HCT116 (cell line): Measurements from ENCODE around the gene ASPN.

ENCODE experiments used
- EZH2 ChIP-seq: fragments of 200-600 bp; sonication (generic); IDR thresholded peaks from 2 replicates; pipeline ENCODE4 v1.6.1; 2017; ENCODE audit warnings: antibody characterized with exemption, mixed run types
- POLR2AphosphoS5 ChIP-seq: IDR thresholded peaks from 2 replicates; pipeline ENCODE4 v1.6.1; 2011; ENCODE audit warnings: mild to moderate bottlenecking, low read depth, low read length, moderate library complexity
- REST ChIP-seq: IDR thresholded peaks from 2 replicates; pipeline ENCODE4 v1.6.1; 2012; ENCODE audit warnings: low read depth
- ZFX ChIP-seq: fragments of 450-650 bp; IDR thresholded peaks from 2 replicates; pipeline ENCODE4 v1.6.1; 2017
- TF ChIP-seq, protein P1 (sequence below): IDR thresholded peaks from 2 replicates; pipeline ENCODE4 v1.6.1; 2012
- TF ChIP-seq, protein P2 (sequence below), 3 experiments: fragments of 200-600 bp in 1 of 3; sonication (generic) in 1 of 3; IDR thresholded peaks in 2 of 3; conservative IDR thresholded peaks in 1 of 3; 2 replicates each; pipeline ENCODE4 v1.5.1; 2012 to 2017; ENCODE audit warnings: low read depth in 2 of 3, low read length in 2 of 3, antibody characterized with exemption in 1 of 3, borderline replicate concordance in 1 of 3, control low read depth in 1 of 3, mild to moderate bottlenecking in 1 of 3, mixed read lengths in 1 of 3, mixed run types in 1 of 3, moderate library complexity in 1 of 3; ENCODE audit not compliant: insufficient read depth in 1 of 3

- TF ChIP-seq, protein P1, sequence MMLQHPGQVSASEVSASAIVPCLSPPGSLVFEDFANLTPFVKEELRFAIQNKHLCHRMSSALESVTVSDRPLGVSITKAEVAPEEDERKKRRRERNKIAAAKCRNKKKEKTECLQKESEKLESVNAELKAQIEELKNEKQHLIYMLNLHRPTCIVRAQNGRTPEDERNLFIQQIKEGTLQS = no peak
- TF ChIP-seq POLR2AphosphoS5 (no peak), REST (no peak), ZFX (no peak), EZH2 (no peak)
- TF ChIP-seq, protein P2, sequence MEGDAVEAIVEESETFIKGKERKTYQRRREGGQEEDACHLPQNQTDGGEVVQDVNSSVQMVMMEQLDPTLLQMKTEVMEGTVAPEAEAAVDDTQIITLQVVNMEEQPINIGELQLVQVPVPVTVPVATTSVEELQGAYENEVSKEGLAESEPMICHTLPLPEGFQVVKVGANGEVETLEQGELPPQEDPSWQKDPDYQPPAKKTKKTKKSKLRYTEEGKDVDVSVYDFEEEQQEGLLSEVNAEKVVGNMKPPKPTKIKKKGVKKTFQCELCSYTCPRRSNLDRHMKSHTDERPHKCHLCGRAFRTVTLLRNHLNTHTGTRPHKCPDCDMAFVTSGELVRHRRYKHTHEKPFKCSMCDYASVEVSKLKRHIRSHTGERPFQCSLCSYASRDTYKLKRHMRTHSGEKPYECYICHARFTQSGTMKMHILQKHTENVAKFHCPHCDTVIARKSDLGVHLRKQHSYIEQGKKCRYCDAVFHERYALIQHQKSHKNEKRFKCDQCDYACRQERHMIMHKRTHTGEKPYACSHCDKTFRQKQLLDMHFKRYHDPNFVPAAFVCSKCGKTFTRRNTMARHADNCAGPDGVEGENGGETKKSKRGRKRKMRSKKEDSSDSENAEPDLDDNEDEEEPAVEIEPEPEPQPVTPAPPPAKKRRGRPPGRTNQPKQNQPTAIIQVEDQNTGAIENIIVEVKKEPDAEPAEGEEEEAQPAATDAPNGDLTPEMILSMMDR (IDR thresholded peaks at IDR 0.05 in 2 of 3, conservative IDR thresholded peaks at IDR 0.05 in 1 of 3; ENCODE audit: borderline replicate concordance in 1 of 3, insufficient read depth in 1 of 3, low read depth in 2 of 3, low read length in 2 of 3) = no peak
Observed at GRCh38 chr9:92463387-92463786, 18.9 kb downstream of the ASPN start.
